Bronchial epithelial cell (primary cell): ENCODE data around the gene NLRP13. TPM values are rescaled to one million over a fixed set of nuclear protein-coding genes. Genes with fewer than 3 reads are reported as not detected.

Source experiments
- DNase-seq: peaks from one replicate; pipeline ENCODE4 v3.0.0-alpha.2; 2010; ENCODE audit warnings: low read depth
- FAIRE-seq: peaks from 2 replicates; lab custom pipeline; 2011; peaks lifted over from hg19 to GRCh38; lab: Jason Lieb, UNC
- H3K27me3 ChIP-seq: 2 replicates; pipeline ENCODE4 v1.5.1; 2011; ENCODE audit warnings: low read length; ENCODE audit not compliant: control insufficient read depth, insufficient read depth
- H3K36me3 ChIP-seq: 2 replicates; pipeline ENCODE4 v1.5.1; 2011; ENCODE audit warnings: low read length; ENCODE audit not compliant: control insufficient read depth, insufficient read depth
- H3K4me3 ChIP-seq: 2 replicates; pipeline ENCODE4 v1.5.1; 2011; ENCODE audit warnings: mild to moderate bottlenecking, low read depth, low read length, control low read depth
- total RNA-seq: library from RNA; depleted of rRNA; stranded (reverse); fragments of >200 nt; gene quantifications from 2 replicates; pipeline ENCODE4 v1.2.1, GENCODE V29; 2014
- TF ChIP-seq, protein P1 (sequence below): IDR thresholded peaks from 2 replicates; pipeline ENCODE4 v1.5.1; 2011; ENCODE audit warnings: mild to moderate bottlenecking, moderate library complexity, low read length, control low read depth, inconsistent platforms; ENCODE audit not compliant: insufficient read depth, severe bottlenecking

The NLRP13 gene
- total RNA-seq, 1 donor from 2014 or later, result not detected

- Histone ChIP-seq H3K36me3 (no peaks in the 10 kb centered on the region), H3K4me3 (no peak overlapping the region), H3K27me3 (no peaks in the 10 kb centered on the region)
- FAIRE-seq (no peak), DNase-seq (peak; percentile 5)
- TF ChIP-seq, protein P1, sequence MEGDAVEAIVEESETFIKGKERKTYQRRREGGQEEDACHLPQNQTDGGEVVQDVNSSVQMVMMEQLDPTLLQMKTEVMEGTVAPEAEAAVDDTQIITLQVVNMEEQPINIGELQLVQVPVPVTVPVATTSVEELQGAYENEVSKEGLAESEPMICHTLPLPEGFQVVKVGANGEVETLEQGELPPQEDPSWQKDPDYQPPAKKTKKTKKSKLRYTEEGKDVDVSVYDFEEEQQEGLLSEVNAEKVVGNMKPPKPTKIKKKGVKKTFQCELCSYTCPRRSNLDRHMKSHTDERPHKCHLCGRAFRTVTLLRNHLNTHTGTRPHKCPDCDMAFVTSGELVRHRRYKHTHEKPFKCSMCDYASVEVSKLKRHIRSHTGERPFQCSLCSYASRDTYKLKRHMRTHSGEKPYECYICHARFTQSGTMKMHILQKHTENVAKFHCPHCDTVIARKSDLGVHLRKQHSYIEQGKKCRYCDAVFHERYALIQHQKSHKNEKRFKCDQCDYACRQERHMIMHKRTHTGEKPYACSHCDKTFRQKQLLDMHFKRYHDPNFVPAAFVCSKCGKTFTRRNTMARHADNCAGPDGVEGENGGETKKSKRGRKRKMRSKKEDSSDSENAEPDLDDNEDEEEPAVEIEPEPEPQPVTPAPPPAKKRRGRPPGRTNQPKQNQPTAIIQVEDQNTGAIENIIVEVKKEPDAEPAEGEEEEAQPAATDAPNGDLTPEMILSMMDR, result no peak
Observed at GRCh38 chr19:55901369-55902079, 30.6 kb downstream of the NLRP13 start.

DNA sequence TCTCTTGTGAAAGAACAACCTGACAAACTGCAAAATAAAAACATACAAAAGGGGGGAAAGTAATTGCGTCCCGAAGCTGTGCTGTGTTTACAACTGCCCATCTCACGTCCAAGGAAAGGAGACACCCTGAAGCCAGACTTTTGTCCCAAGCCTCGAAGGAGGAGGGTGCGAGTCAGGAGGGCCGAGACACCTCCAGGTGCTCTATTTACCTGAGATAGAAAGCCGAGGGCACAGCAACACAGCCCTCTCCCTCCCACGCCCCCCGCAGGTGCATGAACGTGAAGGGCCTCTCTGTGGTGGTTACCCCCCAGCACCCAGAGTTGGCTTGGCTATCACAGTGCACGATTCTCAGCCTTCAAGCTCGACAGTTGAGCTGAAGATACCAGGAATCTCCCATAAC, 33.2 kb downstream of the NLRP13 start:
- TF ChIP-seq, protein P1, result no peak
- no peak for DNase-seq
- no peaks in the 10 kb centered on the region for H3K27me3 ChIP-seq
- no peak overlapping the region for H3K4me3 ChIP-seq
- H3K36me3 ChIP-seq, result no peaks in the 10 kb centered on the region
- FAIRE-seq, result no peak

- Histone ChIP-seq H3K4me3 (no peak overlapping the region), H3K36me3 (no peaks in the 10 kb centered on the region), H3K27me3 (no peaks in the 10 kb centered on the region)
- FAIRE-seq (no peak), DNase-seq (no peak)
- TF ChIP-seq, protein P1, result no peak
Observed at GRCh38 chr19:55882626-55883025, 49.5 kb downstream of the NLRP13 start.

DNA sequence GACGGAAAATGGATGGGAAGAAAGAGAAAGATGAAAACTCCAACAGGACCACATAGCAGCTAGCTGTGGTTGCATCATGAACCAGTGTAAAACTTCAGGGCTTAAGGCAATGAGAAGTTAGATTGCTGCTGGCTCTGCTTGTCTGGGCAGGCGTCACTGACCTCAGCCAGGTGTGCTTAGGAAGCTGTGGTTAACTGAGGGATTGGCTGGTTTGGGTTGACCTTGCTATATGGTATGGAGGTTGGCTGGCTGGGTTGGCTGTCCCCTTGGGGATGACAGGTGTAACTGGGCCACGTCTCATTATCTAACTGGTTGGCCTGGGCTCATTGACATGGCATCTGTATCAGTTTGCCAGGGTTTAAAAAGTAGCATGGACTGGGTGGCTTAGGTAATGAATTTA, 54.9 kb downstream of the NLRP13 start:
- DNase-seq, result no peak
- Histone ChIP-seq H3K36me3 (no peaks in the 10 kb centered on the region), H3K4me3 (no peak overlapping the region), H3K27me3 (no peaks in the 10 kb centered on the region)
- FAIRE-seq, result no peak
- TF ChIP-seq, protein P1, result no peak

DNA sequence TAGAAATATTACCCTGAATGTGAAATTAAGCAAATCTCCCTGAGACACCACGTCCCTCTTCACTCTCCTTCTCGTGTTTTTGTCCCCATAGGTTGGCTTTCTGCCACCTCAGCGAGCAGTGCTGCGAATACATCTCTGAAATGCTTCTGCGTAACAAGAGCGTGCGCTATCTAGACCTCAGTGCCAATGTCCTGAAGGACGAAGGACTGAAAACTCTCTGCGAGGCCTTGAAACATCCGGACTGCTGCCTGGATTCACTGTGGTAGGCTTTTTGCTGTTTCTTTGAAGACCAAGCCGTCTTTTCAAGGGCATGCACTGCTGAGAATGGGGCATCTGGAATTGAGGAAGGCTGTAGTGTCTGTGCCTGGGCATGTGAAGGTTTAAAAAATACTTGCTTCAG, 61.4 kb downstream of the NLRP13 start:
- TF ChIP-seq, protein P1, result no peak
- no peak overlapping the region for H3K4me3 ChIP-seq
- FAIRE-seq, result no peak
- DNase-seq, result no peak
- H3K27me3 ChIP-seq, result no peaks in the 10 kb centered on the region
- H3K36me3 ChIP-seq, result no peaks in the 10 kb centered on the region

- no peaks in the 10 kb centered on the region for H3K36me3 ChIP-seq
- TF ChIP-seq, protein P1, result no peak
- FAIRE-seq, result peak; percentile 84
- no peaks in the 10 kb centered on the region for H3K27me3 ChIP-seq
- DNase-seq, result no peak
- H3K4me3 ChIP-seq, result no peak overlapping the region
Observed at GRCh38 chr19:55867101-55867500, 65.0 kb downstream of the NLRP13 start.
